HAP-1 (cell line): Measurements from ENCODE around the gene ENPP7.

ENCODE experiments used
- DNase-seq, 2 experiments: peaks; one replicate each; pipeline ENCODE4 v3.0.0-alpha.2; 2016 to 2020; ENCODE audit warnings: low spot score in 2 of 2
- H3K27me3 ChIP-seq: fragments of 250-450 bp; sonication (Bioruptor Pico); 2 replicates; pipeline ENCODE4 v1.5.1; 2020; ENCODE audit warnings: low read depth, mild to moderate bottlenecking, moderate library complexity
- H3K36me3 ChIP-seq: fragments of 250-450 bp; sonication (Bioruptor Pico); replicated peaks from 2 replicates; pipeline ENCODE4 v1.5.1; 2020; ENCODE audit warnings: mild to moderate bottlenecking
- H3K4me1 ChIP-seq: fragments of 250-450 bp; sonication (Bioruptor Pico); 2 replicates; pipeline ENCODE4 v1.5.1; 2020; ENCODE audit warnings: mild to moderate bottlenecking
- H3K4me3 ChIP-seq: fragments of 250-450 bp; sonication (Bioruptor Pico); 2 replicates; pipeline ENCODE4 v1.5.1; 2020; ENCODE audit warnings: mild to moderate bottlenecking, moderate library complexity
- H3K9me3 ChIP-seq: fragments of 250-450 bp; sonication (Bioruptor Pico); 2 replicates; pipeline ENCODE4 v1.5.1; 2020; ENCODE audit warnings: mild to moderate bottlenecking, moderate library complexity
- in situ Hi-C: fragments of 300-500 bp; cut with MboI; formaldehyde crosslinking; loops from 3 replicates; pipeline ENCODE4 v1.14.3; 2020; ENCODE audit warnings: low sequenced_read_pairs, inconsistent platforms, mixed read lengths

ENPP7 gene

GRCh38 chr17:79786930-79787643 lies 56.3 kb downstream of the ENPP7 start:
- Histone ChIP-seq H3K4me1 (peaks cover 12% of the 10 kb centered on the region), H3K27me3 (no peaks in the 10 kb centered on the region), H3K9me3 (no peaks in the 10 kb centered on the region), H3K36me3 (peaks cover 38% of the 10 kb centered on the region), H3K4me3 (no peak overlapping the region)
- DNase-seq, result no peak
- in situ Hi-C loops, result loop anchor here (10.0 kb wide), 2 partner anchors 128 to 208 kb away; no protein-coding TSS in a partner anchor

- Histone ChIP-seq H3K4me1 (peaks cover 12% of the 10 kb centered on the region), H3K36me3 (peaks cover 26% of the 10 kb centered on the region), H3K4me3 (no peak overlapping the region), H3K9me3 (no peaks in the 10 kb centered on the region), H3K27me3 (no peaks in the 10 kb centered on the region)
- in situ Hi-C loops, result loop anchor here (10.0 kb wide), 2 partner anchors 126 to 206 kb away; no protein-coding TSS in a partner anchor
- no peak for DNase-seq
These were observed 57.7 kb downstream of the ENPP7 start for GRCh38 chr17:79788455-79788854.

- peak overlapping the region; percentile 17 for H3K4me3 ChIP-seq
- no peaks in the 10 kb centered on the region for H3K9me3 ChIP-seq
- H3K27me3 ChIP-seq, result no peaks in the 10 kb centered on the region
- in situ Hi-C loops, result loop anchor here (10.0 kb wide), 2 partner anchors 126 to 206 kb away; no protein-coding TSS in a partner anchor
- no peak for DNase-seq
- H3K4me1 ChIP-seq, result peaks cover 15% of the 10 kb centered on the region
- H3K36me3 ChIP-seq, result peaks cover 20% of the 10 kb centered on the region
These were observed 58.5 kb downstream of the ENPP7 start for GRCh38 chr17:79788989-79789942.

GRCh38 chr17:79789943-79790804 lies 59.4 kb downstream of the ENPP7 start:
- in situ Hi-C loops, result loop anchor here (10.0 kb wide), 2 partner anchors 125 to 205 kb away; no protein-coding TSS in a partner anchor
- DNase-seq, result peak; percentile 59 to 84
- peaks cover 19% of the 10 kb centered on the region for H3K4me1 ChIP-seq
- no peaks in the 10 kb centered on the region for H3K9me3 ChIP-seq
- H3K27me3 ChIP-seq, result no peaks in the 10 kb centered on the region
- peak overlapping the region; percentile 17 for H3K4me3 ChIP-seq
- peaks cover 20% of the 10 kb centered on the region for H3K36me3 ChIP-seq

- H3K36me3 ChIP-seq, result peaks cover 13% of the 10 kb centered on the region
- H3K4me3 ChIP-seq, result no peak overlapping the region
- no peak for DNase-seq
- H3K27me3 ChIP-seq, result no peaks in the 10 kb centered on the region
- peaks cover 22% of the 10 kb centered on the region for H3K4me1 ChIP-seq
- in situ Hi-C loops, result no loop called here
- H3K9me3 ChIP-seq, result no peaks in the 10 kb centered on the region
These were observed 60.3 kb downstream of the ENPP7 start for GRCh38 chr17:79790805-79791734.

GRCh38 chr17:79791735-79792161 lies 61.0 kb downstream of the ENPP7 start:
- no peaks in the 10 kb centered on the region for H3K27me3 ChIP-seq
- H3K4me3 ChIP-seq, result no peak overlapping the region
- in situ Hi-C loops, result no loop called here
- peaks cover 22% of the 10 kb centered on the region for H3K4me1 ChIP-seq
- DNase-seq, result no peak
- no peaks in the 10 kb centered on the region for H3K9me3 ChIP-seq
- peaks cover 13% of the 10 kb centered on the region for H3K36me3 ChIP-seq
